ENCODE results near the gene FLACC1.
"Not testable (repeated sequence)": the region's sequence is repeated elsewhere in the genome, so short reads cannot be mapped to it uniquely, and the experiment has no call there.

The FLACC1 gene

DNA sequence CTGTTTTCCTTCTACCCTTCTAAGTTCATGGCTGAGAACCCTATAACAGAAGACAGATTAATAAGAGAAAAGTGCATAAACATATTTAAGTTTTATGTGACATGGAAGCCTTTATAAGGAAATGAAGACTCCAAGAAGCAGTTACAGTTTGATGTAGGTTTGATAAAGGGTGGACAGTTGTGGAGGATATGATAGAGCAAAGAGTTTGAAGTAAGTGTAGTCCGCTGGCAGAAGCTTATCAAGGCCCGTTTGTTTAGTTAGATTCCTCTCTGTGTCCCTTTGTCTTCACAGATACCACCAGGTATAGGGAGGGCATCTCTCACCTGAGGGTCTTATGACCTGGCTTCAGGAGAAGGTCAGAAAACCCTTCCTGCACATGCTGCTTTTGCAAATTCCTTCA, 107.3 kb downstream of the FLACC1 start:
- Histone ChIP-seq H3K27ac (no peak overlapping the region), H3K4me3 (ENCODE audit: low read depth in 1 of 2, low read length in 1 of 2) (no peak overlapping the region), H3K36me3 (no peaks in the 10 kb centered on the region), H3K27me3 (no peaks in the 10 kb centered on the region), H3K4me1 (ENCODE audit: control insufficient read depth in 1 of 2, insufficient read depth in 1 of 2, low read depth in 1 of 2, low read length in 1 of 2) (peaks cover 0 to 28% of the 10 kb centered on the region in 2 experiments), H3K9me3 (no peaks in the 10 kb centered on the region)
- TF ChIP-seq, protein P1, sequence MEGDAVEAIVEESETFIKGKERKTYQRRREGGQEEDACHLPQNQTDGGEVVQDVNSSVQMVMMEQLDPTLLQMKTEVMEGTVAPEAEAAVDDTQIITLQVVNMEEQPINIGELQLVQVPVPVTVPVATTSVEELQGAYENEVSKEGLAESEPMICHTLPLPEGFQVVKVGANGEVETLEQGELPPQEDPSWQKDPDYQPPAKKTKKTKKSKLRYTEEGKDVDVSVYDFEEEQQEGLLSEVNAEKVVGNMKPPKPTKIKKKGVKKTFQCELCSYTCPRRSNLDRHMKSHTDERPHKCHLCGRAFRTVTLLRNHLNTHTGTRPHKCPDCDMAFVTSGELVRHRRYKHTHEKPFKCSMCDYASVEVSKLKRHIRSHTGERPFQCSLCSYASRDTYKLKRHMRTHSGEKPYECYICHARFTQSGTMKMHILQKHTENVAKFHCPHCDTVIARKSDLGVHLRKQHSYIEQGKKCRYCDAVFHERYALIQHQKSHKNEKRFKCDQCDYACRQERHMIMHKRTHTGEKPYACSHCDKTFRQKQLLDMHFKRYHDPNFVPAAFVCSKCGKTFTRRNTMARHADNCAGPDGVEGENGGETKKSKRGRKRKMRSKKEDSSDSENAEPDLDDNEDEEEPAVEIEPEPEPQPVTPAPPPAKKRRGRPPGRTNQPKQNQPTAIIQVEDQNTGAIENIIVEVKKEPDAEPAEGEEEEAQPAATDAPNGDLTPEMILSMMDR (IDR thresholded peaks at IDR 0.05), result no peak

DNA sequence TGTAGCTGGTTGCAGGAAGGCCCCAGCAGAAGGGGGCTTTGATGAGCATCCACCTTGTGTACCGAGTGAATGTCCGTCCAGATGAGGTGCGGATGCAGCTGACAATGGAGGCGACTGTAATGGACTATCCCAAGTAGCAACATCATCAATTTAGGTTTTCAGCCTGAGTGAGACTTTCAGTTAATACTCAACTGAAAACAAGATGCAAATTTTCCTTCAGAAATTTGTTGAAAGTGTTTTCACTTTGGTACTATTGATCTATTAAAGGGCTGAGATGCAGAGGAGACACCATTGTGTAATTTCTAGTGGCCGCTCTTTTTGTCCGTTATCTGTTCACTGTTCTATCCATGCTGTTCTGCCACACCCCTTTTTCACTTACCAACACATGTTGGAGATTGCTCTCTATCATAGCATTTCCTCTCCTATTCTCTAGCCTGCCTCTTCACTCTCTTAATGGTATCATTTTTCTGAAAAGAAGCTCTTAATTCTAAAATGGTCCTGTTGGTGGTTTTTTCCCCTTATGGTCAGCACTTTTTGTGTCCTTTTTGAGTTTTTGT, 108.8 kb downstream of the FLACC1 start:
- peaks cover 0 to 17% of the 10 kb centered on the region in 2 experiments for H3K4me1 ChIP-seq (ENCODE audit: control insufficient read depth in 1 of 2, insufficient read depth in 1 of 2, low read depth in 1 of 2, low read length in 1 of 2)

DNA sequence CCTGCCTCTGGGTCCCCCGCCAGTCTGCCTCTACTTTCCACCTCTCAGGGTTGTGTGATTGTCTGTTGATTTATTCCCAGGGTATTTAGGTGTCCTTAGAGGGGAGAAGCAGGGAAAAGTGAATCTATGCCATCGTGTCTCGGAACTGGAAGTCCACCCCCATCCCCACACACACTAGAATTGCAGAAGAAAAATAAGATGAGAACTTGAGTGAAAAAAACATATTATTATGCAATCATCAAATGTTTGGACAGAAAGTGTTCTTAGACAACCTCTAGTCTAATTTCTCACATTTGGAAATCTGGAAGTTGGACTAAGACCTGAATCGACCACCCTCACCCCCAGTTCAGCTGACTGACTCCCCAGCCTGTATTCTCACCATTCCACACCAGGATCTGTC, 110.9 kb downstream of the FLACC1 start:
- Histone ChIP-seq H3K9me3 (no peaks in the 10 kb centered on the region), H3K27me3 (no peaks in the 10 kb centered on the region), H3K4me1 (ENCODE audit: control insufficient read depth in 1 of 2, insufficient read depth in 1 of 2, low read depth in 1 of 2, low read length in 1 of 2) (peaks cover 14 to 24% of the 10 kb centered on the region in 2 experiments), H3K27ac (peak overlapping the region; percentile 45), H3K4me3 (ENCODE audit: low read depth in 1 of 2, low read length in 1 of 2) (no peak overlapping the region), H3K36me3 (no peaks in the 10 kb centered on the region)
- TF ChIP-seq, protein P1 (IDR thresholded peaks at IDR 0.05), result no peak

More for the DNA sequence above, 108.8 kb downstream of the FLACC1 start:
- Histone ChIP-seq H3K9me3 (no peaks in the 10 kb centered on the region), H3K27ac (no peak overlapping the region), H3K36me3 (no peaks in the 10 kb centered on the region), H3K4me3 (ENCODE audit: low read depth in 1 of 2, low read length in 1 of 2) (no peak overlapping the region), H3K27me3 (no peaks in the 10 kb centered on the region)
- TF ChIP-seq, protein P1 (IDR thresholded peaks at IDR 0.05), result no peak

DNA sequence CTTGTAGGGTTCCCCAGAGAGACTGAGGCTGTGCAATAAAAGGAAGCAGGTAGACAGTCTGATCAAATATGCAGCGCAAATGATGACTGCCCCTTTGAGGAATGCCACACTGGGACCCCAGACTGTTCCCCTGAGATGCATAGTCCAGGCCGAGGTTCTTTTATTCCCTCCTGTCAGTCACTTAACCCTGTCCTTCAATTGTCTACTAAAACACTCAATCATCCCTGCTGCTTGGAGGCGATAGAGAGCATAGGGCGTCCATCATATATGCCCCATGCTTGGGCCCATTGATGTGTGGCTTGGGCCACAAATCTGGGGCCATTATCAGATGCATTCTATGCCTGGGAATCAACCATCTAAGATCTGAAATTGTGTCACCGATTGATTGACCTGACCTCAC, 112.3 kb downstream of the FLACC1 start:
- Histone ChIP-seq H3K27ac (no peak overlapping the region), H3K9me3 (no peaks in the 10 kb centered on the region), H3K4me3 (ENCODE audit: low read depth in 1 of 2, low read length in 1 of 2) (no peak overlapping the region), H3K27me3 (no peaks in the 10 kb centered on the region), H3K4me1 (ENCODE audit: control insufficient read depth in 1 of 2, insufficient read depth in 1 of 2, low read depth in 1 of 2, low read length in 1 of 2) (peaks cover 28 to 39% of the 10 kb centered on the region in 2 experiments), H3K36me3 (no peaks in the 10 kb centered on the region)
- TF ChIP-seq, protein P1 (IDR thresholded peaks at IDR 0.05), result no peak

DNA sequence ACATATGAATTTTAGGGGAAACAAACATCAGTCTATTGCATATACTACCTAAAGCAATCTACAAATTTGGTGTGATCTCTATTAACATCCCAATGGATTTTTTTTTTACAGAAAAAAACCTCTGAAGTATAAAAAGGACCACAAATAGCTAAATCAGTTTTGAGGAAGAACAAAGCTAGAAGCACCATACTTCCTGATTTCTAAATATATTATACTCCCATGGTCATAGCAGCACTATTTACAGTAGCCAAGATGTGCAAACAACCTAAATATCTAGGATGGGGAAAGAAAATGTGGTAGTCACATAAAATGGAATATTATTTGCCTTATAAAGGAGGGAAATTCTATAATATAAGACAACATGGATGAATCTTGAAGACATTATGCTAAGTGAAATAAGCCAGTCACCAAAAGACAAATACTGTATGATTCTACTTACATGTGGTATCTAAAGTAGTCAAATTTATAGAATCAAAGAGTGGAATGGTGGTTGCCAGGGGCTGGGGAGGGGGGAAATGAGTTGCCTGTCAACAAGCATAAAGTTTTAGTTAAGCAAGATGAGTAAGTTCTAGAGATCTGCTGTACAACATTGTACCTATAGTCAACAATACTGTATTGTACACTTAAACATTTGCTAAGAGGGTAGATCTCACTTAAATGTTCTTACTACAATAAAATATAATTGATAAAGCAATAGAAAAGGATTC, 114.4 kb downstream of the FLACC1 start:
- Histone ChIP-seq H3K36me3 (no peaks in the 10 kb centered on the region), H3K4me3 (ENCODE audit: low read depth in 1 of 2, low read length in 1 of 2) (peak overlapping the region in 1 of 2 experiments; percentile 2), H3K4me1 (ENCODE audit: control insufficient read depth in 1 of 2, insufficient read depth in 1 of 2, low read depth in 1 of 2, low read length in 1 of 2) (peaks cover 43 to 57% of the 10 kb centered on the region in 2 experiments), H3K27ac (peak overlapping the region; percentile 69), H3K27me3 (no peaks in the 10 kb centered on the region), H3K9me3 (no peaks in the 10 kb centered on the region)
- TF ChIP-seq, protein P1 (IDR thresholded peaks at IDR 0.05), result no peak

DNA sequence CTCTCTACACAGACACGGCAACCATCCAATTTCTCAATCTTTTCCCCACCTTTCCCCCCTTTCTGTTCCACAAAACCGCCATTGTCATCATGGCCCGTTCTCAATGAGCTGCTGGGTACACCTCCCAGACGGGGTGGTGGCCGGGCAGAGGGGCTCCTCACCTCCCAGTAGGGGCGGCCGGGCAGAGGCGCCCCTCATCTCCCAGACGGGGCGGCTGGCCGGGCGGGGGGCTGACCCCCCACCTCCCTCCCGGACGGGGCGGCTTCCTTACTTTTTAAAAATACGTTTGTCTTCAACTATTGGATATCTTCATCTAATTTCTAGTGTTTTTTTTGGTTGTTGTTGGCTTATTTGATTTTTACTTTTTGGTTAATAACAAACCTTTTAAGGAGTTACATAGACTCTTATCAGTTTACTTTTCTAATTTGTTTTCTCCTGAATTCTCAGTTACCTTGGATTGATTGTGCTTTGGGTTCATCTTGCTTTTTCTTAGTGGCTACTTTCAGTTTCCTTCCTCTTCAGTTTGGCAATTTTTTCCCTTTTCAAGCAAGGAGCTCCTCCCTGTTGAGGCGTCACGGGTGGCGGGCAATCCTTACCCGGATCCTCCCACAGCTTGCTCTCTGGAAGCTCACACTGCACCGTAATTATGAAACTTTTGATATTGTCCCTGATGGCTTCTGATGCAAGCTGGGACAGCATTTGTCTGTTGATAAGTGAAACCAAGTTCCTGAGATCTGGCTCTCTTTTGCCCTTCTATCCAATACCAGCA, 117.8 kb downstream of the FLACC1 start:
- not testable (repeated sequence) for H3K9me3 ChIP-seq, H3K27me3 ChIP-seq, H3K36me3 ChIP-seq
- Histone ChIP-seq H3K27ac (peak overlapping the region; percentile 92), H3K4me1 (ENCODE audit: control insufficient read depth in 1 of 2, insufficient read depth in 1 of 2, low read depth in 1 of 2, low read length in 1 of 2) (peaks cover 62 to 78% of the 10 kb centered on the region in 2 experiments), H3K4me3 (ENCODE audit: low read depth in 1 of 2, low read length in 1 of 2) (peak overlapping the region; percentile 49)

All from neutrophil (primary cell).